GM12864 (cell line): ENCODE results near the gene MAP4K4.

Experiments
- DNase-seq: peaks from one replicate; pipeline ENCODE4 v3.0.0-alpha.2; 2011; ENCODE audit warnings: low read depth
- H3K4me3 ChIP-seq: 2 replicates; pipeline ENCODE4 v1.5.1; 2011; ENCODE audit warnings: mild to moderate bottlenecking, low read depth, low read length, control low read depth
- TF ChIP-seq, protein P1 (sequence below): IDR thresholded peaks from 2 replicates; pipeline ENCODE4 v1.5.1; 2011; ENCODE audit warnings: low read depth, mild to moderate bottlenecking, moderate library complexity, low read length, control low read depth, inconsistent platforms; ENCODE audit errors: missing control alignments

MAP4K4 gene

DNA sequence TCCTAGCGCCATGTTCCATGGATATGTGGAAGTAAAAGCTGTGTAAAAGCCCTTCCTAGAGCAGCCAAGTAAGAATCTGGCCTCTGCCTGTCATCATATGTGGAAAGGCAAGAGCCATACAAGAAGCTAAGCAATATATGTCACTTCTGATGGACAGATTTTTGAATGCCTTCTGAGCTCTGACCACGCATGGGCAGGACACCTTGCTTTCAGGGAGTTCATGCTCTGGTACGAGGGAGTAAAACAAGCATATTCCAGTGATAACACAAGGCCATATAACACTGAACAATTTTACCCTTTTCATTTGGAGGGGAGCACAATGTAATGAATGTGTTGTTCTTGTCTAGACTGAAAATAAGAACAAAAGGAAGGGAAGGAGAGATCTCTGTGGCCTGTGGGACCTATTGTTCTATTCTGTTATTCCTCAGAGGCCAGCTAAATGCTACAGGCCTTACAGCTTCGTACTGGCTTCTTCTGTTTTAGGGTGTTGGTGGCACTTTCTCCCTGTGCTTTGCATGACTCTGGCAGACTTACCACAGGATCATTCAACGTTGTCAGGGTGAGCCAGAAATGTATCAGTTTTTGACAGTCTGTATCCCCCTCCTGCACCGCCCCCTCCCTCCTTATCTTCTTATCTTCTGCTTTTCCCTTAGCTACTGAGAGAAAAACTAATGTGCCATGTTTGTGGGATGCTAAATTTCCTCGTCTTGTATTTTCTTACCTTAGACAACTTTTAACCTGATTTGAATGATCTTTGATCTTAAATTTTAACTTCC is 99.5 kb downstream of the MAP4K4 start:
- no peak overlapping the region for H3K4me3 ChIP-seq
- no peak for DNase-seq
- TF ChIP-seq, protein P1, sequence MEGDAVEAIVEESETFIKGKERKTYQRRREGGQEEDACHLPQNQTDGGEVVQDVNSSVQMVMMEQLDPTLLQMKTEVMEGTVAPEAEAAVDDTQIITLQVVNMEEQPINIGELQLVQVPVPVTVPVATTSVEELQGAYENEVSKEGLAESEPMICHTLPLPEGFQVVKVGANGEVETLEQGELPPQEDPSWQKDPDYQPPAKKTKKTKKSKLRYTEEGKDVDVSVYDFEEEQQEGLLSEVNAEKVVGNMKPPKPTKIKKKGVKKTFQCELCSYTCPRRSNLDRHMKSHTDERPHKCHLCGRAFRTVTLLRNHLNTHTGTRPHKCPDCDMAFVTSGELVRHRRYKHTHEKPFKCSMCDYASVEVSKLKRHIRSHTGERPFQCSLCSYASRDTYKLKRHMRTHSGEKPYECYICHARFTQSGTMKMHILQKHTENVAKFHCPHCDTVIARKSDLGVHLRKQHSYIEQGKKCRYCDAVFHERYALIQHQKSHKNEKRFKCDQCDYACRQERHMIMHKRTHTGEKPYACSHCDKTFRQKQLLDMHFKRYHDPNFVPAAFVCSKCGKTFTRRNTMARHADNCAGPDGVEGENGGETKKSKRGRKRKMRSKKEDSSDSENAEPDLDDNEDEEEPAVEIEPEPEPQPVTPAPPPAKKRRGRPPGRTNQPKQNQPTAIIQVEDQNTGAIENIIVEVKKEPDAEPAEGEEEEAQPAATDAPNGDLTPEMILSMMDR: no peak

DNA sequence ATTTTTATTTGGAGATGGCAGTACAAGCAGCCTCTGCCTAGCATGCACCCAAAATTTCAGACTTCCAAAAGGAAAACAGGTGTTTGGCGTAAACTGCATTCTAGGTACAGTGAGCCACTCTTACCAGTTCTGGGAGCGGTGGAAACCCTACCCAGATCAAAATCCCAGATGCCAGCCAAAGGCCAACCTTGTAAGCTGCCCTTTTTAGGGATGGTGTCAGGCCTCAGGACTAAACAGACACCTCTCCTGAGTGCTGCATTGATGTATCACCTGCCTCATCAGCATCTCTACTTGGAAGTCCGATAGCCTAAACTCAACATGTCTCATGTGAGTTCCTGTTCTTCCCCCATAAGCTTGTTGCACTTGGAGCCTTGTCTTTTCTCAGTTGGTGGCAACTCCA is 104.0 kb downstream of the MAP4K4 start:
- H3K4me3 ChIP-seq: no peak overlapping the region
- TF ChIP-seq, protein P1: no peak
- DNase-seq: no peak

DNA sequence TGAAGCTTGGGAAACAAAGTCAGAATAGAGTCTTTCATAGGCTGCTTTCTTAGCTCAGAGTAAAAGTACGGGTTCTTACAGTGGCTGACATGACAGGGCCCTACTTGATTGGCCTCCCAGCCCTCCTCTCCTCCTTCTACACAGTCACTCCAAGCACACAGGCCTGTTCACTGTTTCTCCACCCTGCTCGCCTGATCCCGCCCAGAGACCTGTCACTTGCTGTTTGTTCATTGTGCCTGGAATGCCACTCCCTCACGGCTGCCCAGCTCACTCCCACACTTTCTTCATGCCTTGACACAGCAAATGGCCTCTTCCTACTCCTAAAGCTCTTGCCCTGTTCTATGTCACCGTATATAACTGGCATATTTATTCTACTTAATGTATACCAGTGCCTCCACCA is 104.8 kb downstream of the MAP4K4 start:
- no peak overlapping the region for H3K4me3 ChIP-seq
- DNase-seq: no peak
- TF ChIP-seq, protein P1: no peak

DNA sequence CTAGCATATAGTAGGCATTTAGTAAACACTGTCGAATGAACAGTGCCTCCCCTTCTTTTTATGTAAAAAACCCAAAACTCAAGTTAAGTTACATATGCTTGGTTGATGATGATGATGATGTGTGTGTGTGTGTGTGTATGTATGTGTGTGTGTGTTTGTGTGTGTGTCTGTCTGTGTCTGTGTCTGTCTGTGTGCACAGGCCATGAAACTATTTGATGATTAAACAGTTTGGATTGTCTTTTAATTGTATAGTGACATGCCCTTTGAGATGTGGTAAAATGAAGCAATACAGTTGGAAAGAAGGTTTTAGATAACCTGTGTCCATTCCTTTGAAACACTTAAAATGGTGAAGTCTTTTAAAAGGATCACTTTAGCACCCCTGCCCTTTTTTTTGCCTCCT is 105.6 kb downstream of the MAP4K4 start:
- DNase-seq: no peak
- TF ChIP-seq, protein P1: no peak
- H3K4me3 ChIP-seq: no peak overlapping the region

DNA sequence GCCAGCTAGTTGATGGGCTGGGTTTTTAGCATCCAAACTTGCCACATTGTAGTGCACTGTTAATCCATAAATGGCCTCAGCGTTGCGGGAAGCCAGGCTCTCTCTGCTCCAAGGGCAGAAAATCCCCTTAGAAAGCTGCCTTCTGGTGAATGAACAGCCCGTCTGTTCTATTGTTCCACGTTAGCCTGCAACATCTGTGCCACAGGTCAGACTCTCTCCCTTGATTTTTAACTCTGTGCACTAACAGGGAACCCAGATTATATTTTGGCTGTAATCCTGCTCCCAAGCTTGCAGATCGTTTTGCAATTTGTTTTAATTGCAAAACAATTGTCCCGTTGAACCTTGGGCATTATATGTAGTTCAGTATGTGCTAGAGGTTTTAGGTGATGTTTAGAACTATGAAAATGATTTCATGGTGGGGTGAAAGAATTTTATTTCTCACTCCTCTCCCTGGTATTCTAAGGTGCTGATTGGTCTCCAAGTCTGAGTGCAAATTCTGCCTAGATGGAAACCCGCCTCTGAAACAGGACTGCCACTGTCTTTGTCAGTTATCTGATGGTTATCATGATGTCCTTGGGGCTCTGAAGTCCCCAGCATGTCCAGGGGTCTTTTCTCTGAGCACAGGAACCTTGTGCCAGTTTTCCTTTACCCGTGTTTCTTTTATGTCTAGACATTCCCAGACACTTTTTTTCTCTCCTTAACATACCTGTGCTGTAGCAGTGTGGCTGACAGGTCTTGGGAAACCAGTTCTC is 106.6 kb downstream of the MAP4K4 start:
- DNase-seq: no peak
- TF ChIP-seq, protein P1: no peak
- H3K4me3 ChIP-seq: no peak overlapping the region

DNA sequence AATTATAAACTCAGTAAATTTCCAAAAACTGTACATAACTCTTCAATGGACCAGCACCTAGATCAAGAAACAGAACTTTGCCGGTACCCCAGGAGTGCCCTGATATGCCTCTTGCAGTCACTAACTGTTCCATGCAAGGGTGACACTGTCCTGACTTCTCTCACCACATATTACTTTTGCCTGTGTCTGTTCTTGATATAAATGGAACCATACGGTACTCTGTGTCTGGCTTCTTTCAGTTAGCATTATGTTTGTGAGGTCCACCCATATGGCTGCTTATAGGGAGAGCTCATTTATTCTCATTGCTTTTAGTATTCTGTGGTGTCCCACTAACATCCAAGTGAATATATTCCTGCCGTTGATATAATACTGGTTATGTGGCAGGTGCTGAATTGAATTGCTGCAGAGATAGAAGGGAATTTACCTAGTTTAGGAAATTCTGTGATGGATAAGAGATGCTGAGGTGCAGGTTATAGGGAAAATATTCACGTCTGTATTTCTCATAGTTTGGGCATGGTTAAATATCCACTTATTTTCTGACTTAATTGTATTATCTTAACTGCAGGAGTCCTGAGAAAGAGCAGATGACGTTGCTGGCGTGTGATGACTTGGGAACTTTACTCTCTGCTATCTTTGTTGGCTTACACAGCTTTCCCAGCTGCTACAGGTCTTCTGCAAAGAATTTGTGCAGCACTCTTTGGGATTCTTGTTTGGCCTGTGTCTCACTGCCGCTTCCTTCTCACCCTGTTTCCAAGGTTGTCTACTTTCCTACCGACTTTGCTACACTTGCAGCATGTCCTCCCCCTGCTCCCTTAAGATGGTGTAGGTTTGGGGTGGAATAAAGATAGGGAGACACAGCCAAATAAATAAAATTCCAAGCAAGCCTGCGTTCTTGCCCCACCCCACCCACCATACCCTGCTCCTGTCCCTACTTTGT is 107.9 kb downstream of the MAP4K4 start:
- TF ChIP-seq, protein P1: no peak
- DNase-seq: no peak

More for the DNA sequence above, 107.9 kb downstream of the MAP4K4 start:
- H3K4me3 ChIP-seq: no peak overlapping the region
